ENCODE results near the gene ECSIT. TPM values are rescaled to one million over a fixed set of nuclear protein-coding genes. Genes with fewer than 3 reads are reported as not detected.
"Not testable (repeated sequence)": the region's sequence is repeated elsewhere in the genome, so short reads cannot be mapped to it uniquely, and the experiment has no call there.

ECSIT gene
- total and polyA plus RNA-seq, 7 donors = 84.3 to 196 (median 113) TPM

- intact Hi-C loops (cut with DNase I) = no loop called here
- H3K4me3 ChIP-seq = no peak overlapping the region
- no peak for TF ChIP-seq CTCF (IDR thresholded peaks at IDR 0.05)
- H3K4me1 ChIP-seq = no peaks in the 10 kb centered on the region
- DNase-seq (no peak), ATAC-seq (no peak)
- no peaks in the 10 kb centered on the region for H3K9me3 ChIP-seq
- H3K27ac ChIP-seq = no peak overlapping the region
- 47 to 65% (median 56%) methylated on average over 2 of the region's 2 CpGs for WGBS, 3 donors
- no peaks in the 10 kb centered on the region for H3K36me3 ChIP-seq (ENCODE audit: insufficient read depth in 1 of 2, low read depth in 1 of 2)
- peaks cover 0 to 19% (median 7%) of the 10 kb centered on the region in 3 donors for H3K27me3 ChIP-seq (ENCODE audit: insufficient read depth in 3 of 3, low read length in 2 of 3)
Measured at GRCh38 chr19:11461453-11461852, 67.5 kb downstream of the ECSIT start.

DNA sequence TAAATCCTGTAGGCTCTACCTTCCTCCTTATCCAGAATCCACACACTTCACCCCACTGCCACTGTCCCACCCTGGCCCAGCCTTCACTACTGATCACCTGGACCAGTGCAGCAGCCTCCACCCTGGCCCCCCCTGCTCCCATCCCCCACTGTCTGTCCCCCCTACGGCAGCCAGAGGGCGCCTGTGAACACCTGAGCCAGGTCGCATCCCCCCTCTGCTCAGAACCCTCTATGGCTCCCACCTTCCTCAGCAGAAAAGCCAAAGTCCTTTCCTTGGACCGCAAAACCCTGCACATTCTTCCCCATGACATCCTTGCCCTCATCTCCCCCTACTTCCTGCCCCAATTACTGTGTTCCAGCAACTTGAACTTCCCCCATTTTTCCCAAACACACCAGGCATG lies 68.7 kb downstream of the ECSIT start:
- no peak overlapping the region for H3K4me3 ChIP-seq
- WGBS, 3 donors = 50 to 57% (median 56%) methylated on average over 3 to 4 of the region's 4 CpGs
- DNase-seq (no peak), ATAC-seq (no peak)
- no peaks in the 10 kb centered on the region for H3K9me3 ChIP-seq
- no peaks in the 10 kb centered on the region for H3K36me3 ChIP-seq (ENCODE audit: insufficient read depth in 1 of 2, low read depth in 1 of 2)
- no peak for TF ChIP-seq CTCF (IDR thresholded peaks at IDR 0.05)
- no peak overlapping the region for H3K27ac ChIP-seq
- intact Hi-C loops (cut with DNase I) = no loop called here
- H3K4me1 ChIP-seq = no peaks in the 10 kb centered on the region
- peaks cover 0 to 20% (median 7%) of the 10 kb centered on the region in 3 donors for H3K27me3 ChIP-seq (ENCODE audit: insufficient read depth in 3 of 3, low read length in 2 of 3)

GRCh38 chr19:11458912-11459311 lies 70.0 kb downstream of the ECSIT start:
- H3K4me1 ChIP-seq; H3K4me3 ChIP-seq; ATAC-seq; H3K9me3 ChIP-seq; DNase-seq; H3K27ac ChIP-seq; intact Hi-C loops (cut with DNase I); H3K36me3 ChIP-seq (ENCODE audit: insufficient read depth in 1 of 2, low read depth in 1 of 2): not testable (repeated sequence)
- WGBS, 3 donors = 73 to 77% (median 77%) methylated on average over 11 of the region's 11 CpGs
- peaks cover 0 to 28% (median 7%) of the 10 kb centered on the region in 3 donors for H3K27me3 ChIP-seq (ENCODE audit: insufficient read depth in 3 of 3, low read length in 2 of 3)

DNA sequence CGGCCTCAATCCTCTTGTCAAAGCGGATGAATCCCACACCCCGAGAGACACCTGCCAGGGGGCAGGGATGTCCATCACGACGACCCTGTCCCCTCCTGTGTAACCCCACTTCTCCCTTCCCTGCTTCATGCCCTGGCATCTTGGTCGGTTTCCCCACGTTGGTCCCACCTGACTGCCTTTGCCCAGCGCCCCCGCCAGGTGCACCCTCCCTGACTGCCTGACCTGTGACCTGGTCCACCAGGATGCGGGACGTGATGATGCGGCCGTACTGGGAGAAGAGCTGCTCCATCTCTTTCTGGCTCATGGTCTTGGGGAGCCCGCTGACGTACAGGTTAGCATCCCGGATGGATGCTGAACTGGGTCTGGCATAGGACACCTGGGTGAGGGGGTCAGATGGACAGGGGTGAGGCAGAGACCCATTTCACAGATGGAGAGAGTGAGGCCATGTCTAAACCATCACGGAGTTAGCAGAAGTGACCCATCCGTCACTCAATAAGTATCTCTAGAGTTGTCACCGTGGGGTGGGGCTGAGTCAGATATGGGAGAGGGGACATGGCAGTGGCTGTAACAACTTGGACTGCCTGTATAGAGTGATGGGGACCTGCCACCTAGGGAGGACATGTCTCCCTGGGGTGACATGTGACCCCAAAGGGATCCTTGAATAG lies 70.6 kb downstream of the ECSIT start:
- no peak overlapping the region for H3K27ac ChIP-seq
- H3K36me3 ChIP-seq (ENCODE audit: insufficient read depth in 1 of 2, low read depth in 1 of 2) = no peaks in the 10 kb centered on the region
- DNase-seq (no peak), ATAC-seq (no peak)
- H3K27me3 ChIP-seq (ENCODE audit: insufficient read depth in 3 of 3, low read length in 2 of 3) = peaks cover 0 to 28% (median 8%) of the 10 kb centered on the region in 3 donors
- no peak overlapping the region for H3K4me3 ChIP-seq
- TF ChIP-seq CTCF (IDR thresholded peaks at IDR 0.05) = no peak
- WGBS, 3 donors = 81% methylated on average over 19 of the region's 19 CpGs
- no peaks in the 10 kb centered on the region for H3K4me1 ChIP-seq
- intact Hi-C loops (cut with DNase I) = no loop called here
- no peaks in the 10 kb centered on the region for H3K9me3 ChIP-seq

DNA sequence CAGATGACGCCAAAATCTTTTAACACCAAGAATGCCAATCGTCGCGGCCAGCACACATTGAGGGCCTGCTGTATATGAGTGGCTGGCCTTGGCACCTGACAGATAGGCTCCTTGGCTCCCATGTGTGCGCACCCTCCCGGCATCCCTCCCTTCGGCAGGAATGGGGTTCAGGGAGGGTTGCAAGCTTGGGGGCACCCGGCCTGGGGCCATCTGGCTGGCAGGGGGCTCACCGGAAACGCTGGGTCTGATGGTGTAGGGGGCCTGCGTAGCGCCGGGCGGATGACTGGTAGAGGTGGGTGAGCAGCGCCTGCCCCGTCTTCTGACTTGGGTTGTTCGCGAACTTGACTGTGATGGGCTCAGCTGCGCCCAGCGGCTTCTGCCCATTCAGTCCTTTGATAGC lies 71.1 kb downstream of the ECSIT start:
- no peaks in the 10 kb centered on the region for H3K9me3 ChIP-seq
- intact Hi-C loops (cut with DNase I) = no loop called here
- DNase-seq = no peak
- no peak for TF ChIP-seq CTCF (IDR thresholded peaks at IDR 0.05)
- no peak overlapping the region for H3K4me3 ChIP-seq
- 82 to 85% (median 83%) methylated on average over 20 of the region's 20 CpGs for WGBS, 3 donors
- no peaks in the 10 kb centered on the region for H3K36me3 ChIP-seq (ENCODE audit: insufficient read depth in 1 of 2, low read depth in 1 of 2)
- no peak for ATAC-seq
- no peak overlapping the region for H3K27ac ChIP-seq
- H3K4me1 ChIP-seq = no peaks in the 10 kb centered on the region
- peaks cover 0 to 33% (median 13%) of the 10 kb centered on the region in 3 donors for H3K27me3 ChIP-seq (ENCODE audit: insufficient read depth in 3 of 3, low read length in 2 of 3)
